WTC11 (cell line): Measurements from ENCODE around the gene MYBPHL. TPM values are rescaled to one million over a fixed set of nuclear protein-coding genes. Genes with fewer than 3 reads are reported as not detected.

Experiments
- ATAC-seq: fragments of 200-7000 bp; cut with Tn5 transposase; 2 replicates; pipeline ENCODE4 v1.10.0; 2021; ENCODE audit warnings: mild to moderate bottlenecking, moderate library complexity
- CTCF ChIA-PET: fragments of 300-600 bp; sonication (Branson Sonifier 250); formaldehyde crosslinking; loops from one replicate; lab custom pipeline; 2021; ENCODE audit warnings: antibody characterized with exemption; lab: Charles Lee
- POLR2A ChIA-PET: fragments of 350-600 bp; sonication (Branson Sonifier 250); formaldehyde crosslinking; loops from one replicate; lab custom pipeline; 2021; ENCODE audit warnings: antibody characterized with exemption; lab: Charles Lee
- DNase-seq: peaks from one replicate; pipeline ENCODE4 v3.0.0; 2021; ENCODE audit warnings: low spot score
- H3K27ac Mint-ChIP-seq: 2 replicates; pipeline ENCODE4 v1.8.0; 2021; ENCODE audit warnings: mixed read lengths
- H3K27me3 Mint-ChIP-seq: 2 replicates; pipeline ENCODE4 v1.8.0; 2021; ENCODE audit warnings: low read depth, mild to moderate bottlenecking, moderate library complexity, mixed read lengths
- H3K36me3 Mint-ChIP-seq: 2 replicates; pipeline ENCODE4 v1.8.0; 2021; ENCODE audit warnings: mixed read lengths
- H3K4me1 Mint-ChIP-seq: 2 replicates; pipeline ENCODE4 v1.8.0; 2022; ENCODE audit warnings: mixed read lengths
- H3K4me3 Mint-ChIP-seq: 2 replicates; pipeline ENCODE4 v1.8.0; 2021; ENCODE audit warnings: mild to moderate bottlenecking, moderate library complexity, mixed read lengths
- H3K9me3 Mint-ChIP-seq: 2 replicates; pipeline ENCODE4 v1.8.0; 2021; ENCODE audit warnings: mixed read lengths
- AFF4 ChIP-seq: sonication (generic); formaldehyde crosslinking; IDR thresholded peaks from 2 replicates; pipeline ENCODE4 v1.8.1; 2023; ENCODE audit warnings: mild to moderate bottlenecking, missing genetic modification reagents, borderline replicate concordance
- AR ChIP-seq: fragments of 250-450 bp; sonication (Bioruptor Pico); IDR thresholded peaks from 2 replicates; pipeline ENCODE4 v1.9.0; 2021; ENCODE audit warnings: mild to moderate bottlenecking
- ARID4B ChIP-seq: sonication (generic); formaldehyde crosslinking; IDR thresholded peaks from 2 replicates; pipeline ENCODE4 v1.8.0; 2023; ENCODE audit warnings: missing genetic modification reagents, mild to moderate bottlenecking, borderline replicate concordance
- ATF2 ChIP-seq: sonication (generic); formaldehyde crosslinking; IDR thresholded peaks from 2 replicates; pipeline ENCODE4 v1.8.1; 2022; ENCODE audit warnings: low read depth, missing genetic modification reagents, borderline replicate concordance
- CREM ChIP-seq: sonication (generic); formaldehyde crosslinking; IDR thresholded peaks from 2 replicates; pipeline ENCODE4 v1.8.1; 2022; ENCODE audit warnings: mild to moderate bottlenecking, missing genetic modification reagents, moderate library complexity
- ESRRA ChIP-seq: sonication (generic); formaldehyde crosslinking; IDR thresholded peaks from 2 replicates; pipeline ENCODE4 v1.8.1; 2022; ENCODE audit warnings: mild to moderate bottlenecking, missing genetic modification reagents, borderline replicate concordance
- IRF1 ChIP-seq: sonication (generic); formaldehyde crosslinking; IDR thresholded peaks from 2 replicates; pipeline ENCODE4 v1.8.0; 2023; ENCODE audit warnings: missing genetic modification reagents
- MLX ChIP-seq: sonication (generic); formaldehyde crosslinking; IDR thresholded peaks from 2 replicates; pipeline ENCODE4 v1.8.1; 2023; ENCODE audit warnings: mild to moderate bottlenecking, missing genetic modification reagents, moderate library complexity
- MYBL2 ChIP-seq: sonication (generic); formaldehyde crosslinking; IDR thresholded peaks from 2 replicates; pipeline ENCODE4 v1.8.1; 2023; ENCODE audit warnings: mild to moderate bottlenecking, moderate library complexity, missing genetic modification reagents
- OVOL2 ChIP-seq: fragments of 250-450 bp; sonication (Bioruptor Pico); IDR thresholded peaks from 2 replicates; pipeline ENCODE4 v1.9.0; 2021; ENCODE audit warnings: mild to moderate bottlenecking, borderline replicate concordance
- PREB ChIP-seq: sonication (generic); formaldehyde crosslinking; IDR thresholded peaks from 2 replicates; pipeline ENCODE4 v1.8.1; 2022; ENCODE audit warnings: mild to moderate bottlenecking, missing genetic modification reagents, moderate library complexity, borderline replicate concordance
- PRRX2 ChIP-seq: fragments of 250-450 bp; sonication (Bioruptor Pico); IDR thresholded peaks from 2 replicates; pipeline ENCODE4 v1.8.0; 2021; ENCODE audit warnings: mild to moderate bottlenecking
- RELA ChIP-seq: sonication (generic); formaldehyde crosslinking; IDR thresholded peaks from 2 replicates; pipeline ENCODE4 v1.8.1; 2022; ENCODE audit warnings: missing genetic modification reagents, mild to moderate bottlenecking, borderline replicate concordance
- SMAD3 ChIP-seq: sonication (generic); formaldehyde crosslinking; IDR thresholded peaks from 2 replicates; pipeline ENCODE4 v1.8.0; 2022; ENCODE audit warnings: missing genetic modification reagents, mild to moderate bottlenecking, borderline replicate concordance
- SP1 ChIP-seq: sonication (generic); formaldehyde crosslinking; conservative IDR thresholded peaks from 2 replicates; pipeline ENCODE4 v1.8.1; 2022; ENCODE audit warnings: missing genetic modification reagents
- ZNF138 ChIP-seq: sonication (generic); formaldehyde crosslinking; conservative IDR thresholded peaks from 2 replicates; pipeline ENCODE4 v1.8.1; 2022; ENCODE audit warnings: mild to moderate bottlenecking, moderate library complexity, missing genetic modification reagents
- ZNF671 ChIP-seq: fragments of 250-450 bp; sonication (Bioruptor Pico); IDR thresholded peaks from 2 replicates; pipeline ENCODE4 v1.8.0; 2021; ENCODE audit warnings: mild to moderate bottlenecking
- total RNA-seq: library from RNA; stranded (reverse); gene quantifications from 3 replicates; pipeline ENCODE4 v1.2.3, GENCODE V29; 2021

The MYBPHL gene
- total RNA-seq, 1 experiment from 2014 or later, result 1.2 TPM

- H3K36me3 Mint-ChIP-seq, result peaks cover 65% of the 10 kb centered on the region
- ChIA-PET POLR2A (no interaction called here), CTCF (no interaction called here)
- H3K4me1 Mint-ChIP-seq, result no peaks in the 10 kb centered on the region
- no peak overlapping the region for H3K4me3 Mint-ChIP-seq
- ATAC-seq, result no peak
- TF ChIP-seq SMAD3 (CRISPR knock-in tag), result no peak
- no peak for TF ChIP-seq ZNF138 (CRISPR knock-in tag)
- TF ChIP-seq OVOL2 (CRISPR knock-in tag), result no peak
- no peak for TF ChIP-seq MLX (CRISPR knock-in tag)
- TF ChIP-seq PRRX2 (CRISPR knock-in tag), result no peak
- TF ChIP-seq RELA (CRISPR knock-in tag), result no peak
- no peak for TF ChIP-seq SP1 (CRISPR knock-in tag)
- no peak for TF ChIP-seq ESRRA (CRISPR knock-in tag)
- no peak for TF ChIP-seq ATF2
- TF ChIP-seq ARID4B (CRISPR knock-in tag), result no peak
- TF ChIP-seq IRF1 (CRISPR knock-in tag), result no peak
- TF ChIP-seq ZNF671 (CRISPR knock-in tag), result no peak
- TF ChIP-seq MYBL2 (CRISPR knock-in tag), result no peak
- TF ChIP-seq PREB (CRISPR knock-in tag), result no peak
- TF ChIP-seq AFF4, result no peak
- TF ChIP-seq AR, result no peak
- no peak for TF ChIP-seq CREM (CRISPR knock-in tag)
- H3K9me3 Mint-ChIP-seq, result no peaks in the 10 kb centered on the region
- DNase-seq, result no peak
- no peaks in the 10 kb centered on the region for H3K27me3 Mint-ChIP-seq
- no peak overlapping the region for H3K27ac Mint-ChIP-seq
These were observed 35.4 kb upstream of the MYBPHL start for GRCh38 chr1:109341944-109342930.
